RWPE2 (cell line): ENCODE data around the gene FOCAD.

Source experiments
- ATAC-seq: fragments of 200-7000 bp; cut with Tn5 transposase; 3 replicates; pipeline ENCODE4 v1.9.1; 2021; ENCODE audit warnings: low read depth
- DNase-seq: peaks from one replicate; pipeline ENCODE4 v3.0.0-alpha.2; 2020; ENCODE audit warnings: low spot score
- H3K27ac ChIP-seq: fragments of 450-650 bp; 2 replicates; pipeline ENCODE4 v1.5.1; 2017; ENCODE audit warnings: mild to moderate bottlenecking; ENCODE audit not compliant: poor library complexity, severe bottlenecking
- H3K27me3 ChIP-seq: fragments of 250-450 bp; sonication (Bioruptor Pico); 2 replicates; pipeline ENCODE4 v1.5.1; 2021; ENCODE audit warnings: mild to moderate bottlenecking, moderate library complexity; ENCODE audit not compliant: insufficient read depth, poor library complexity, severe bottlenecking
- H3K36me3 ChIP-seq: fragments of 250-450 bp; sonication (Bioruptor Pico); 2 replicates; pipeline ENCODE4 v1.5.1; 2020; ENCODE audit warnings: low read depth, mild to moderate bottlenecking, moderate library complexity
- H3K4me1 ChIP-seq: fragments of 250-450 bp; sonication (Bioruptor Pico); 2 replicates; pipeline ENCODE4 v1.5.1; 2021; ENCODE audit warnings: mild to moderate bottlenecking, moderate library complexity; ENCODE audit not compliant: insufficient read depth, poor library complexity, severe bottlenecking
- H3K4me3 ChIP-seq: fragments of 250-450 bp; sonication (Bioruptor Pico); 2 replicates; pipeline ENCODE4 v1.5.1; 2021; ENCODE audit warnings: mild to moderate bottlenecking, moderate library complexity; ENCODE audit not compliant: severe bottlenecking
- H3K9me3 ChIP-seq: fragments of 250-450 bp; sonication (Bioruptor Pico); 2 replicates; pipeline ENCODE4 v1.5.1; 2021; ENCODE audit warnings: mild to moderate bottlenecking, moderate library complexity; ENCODE audit not compliant: severe bottlenecking
- CTCF ChIP-seq: fragments of 450-650 bp; IDR thresholded peaks from one replicate; pipeline ENCODE4 v1.5.1; 2017; ENCODE audit warnings: mild to moderate bottlenecking, moderate library complexity; ENCODE audit not compliant: poor library complexity, severe bottlenecking

The FOCAD gene

GRCh38 chr9:20740929-20741582 is 57.0 kb downstream of the FOCAD start:
- no peak for TF ChIP-seq CTCF
- DNase-seq (no peak), ATAC-seq (no peak)
- Histone ChIP-seq H3K9me3 (no peaks in the 10 kb centered on the region), H3K27ac (no peak overlapping the region), H3K27me3 (no peaks in the 10 kb centered on the region), H3K4me3 (no peak overlapping the region), H3K4me1 (no peaks in the 10 kb centered on the region), H3K36me3 (peaks cover 7% of the 10 kb centered on the region; the same call in 1 of the 2 replicates)

DNA sequence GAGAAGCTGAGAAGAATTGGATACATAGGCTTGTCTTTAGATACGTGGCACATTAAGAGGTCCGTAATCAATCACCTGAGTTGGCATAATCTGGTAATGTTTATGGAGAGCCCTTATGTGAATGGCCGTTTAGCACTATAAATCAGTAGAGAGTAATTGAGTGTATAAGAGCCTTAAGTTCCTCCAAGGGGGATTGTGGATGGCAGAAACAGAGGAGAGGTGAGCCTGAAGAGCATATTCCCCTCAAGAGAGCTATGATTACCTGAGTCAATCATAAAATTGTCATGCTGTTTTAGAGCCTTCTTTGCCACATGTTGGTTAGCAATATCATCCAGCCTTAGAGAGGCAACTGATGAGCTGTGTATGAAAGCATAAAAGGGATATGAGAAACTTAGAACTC is 58.8 kb downstream of the FOCAD start:
- no peaks in the 10 kb centered on the region for H3K27me3 ChIP-seq
- no peak for TF ChIP-seq CTCF
- H3K4me3 ChIP-seq = no peak overlapping the region
- no peak for DNase-seq
- no peak for ATAC-seq
- no peaks in the 10 kb centered on the region for H3K4me1 ChIP-seq
- no peak overlapping the region for H3K27ac ChIP-seq
- H3K36me3 ChIP-seq = peaks cover 7% of the 10 kb centered on the region; the same call in 1 of the 2 replicates
- no peaks in the 10 kb centered on the region for H3K9me3 ChIP-seq

DNA sequence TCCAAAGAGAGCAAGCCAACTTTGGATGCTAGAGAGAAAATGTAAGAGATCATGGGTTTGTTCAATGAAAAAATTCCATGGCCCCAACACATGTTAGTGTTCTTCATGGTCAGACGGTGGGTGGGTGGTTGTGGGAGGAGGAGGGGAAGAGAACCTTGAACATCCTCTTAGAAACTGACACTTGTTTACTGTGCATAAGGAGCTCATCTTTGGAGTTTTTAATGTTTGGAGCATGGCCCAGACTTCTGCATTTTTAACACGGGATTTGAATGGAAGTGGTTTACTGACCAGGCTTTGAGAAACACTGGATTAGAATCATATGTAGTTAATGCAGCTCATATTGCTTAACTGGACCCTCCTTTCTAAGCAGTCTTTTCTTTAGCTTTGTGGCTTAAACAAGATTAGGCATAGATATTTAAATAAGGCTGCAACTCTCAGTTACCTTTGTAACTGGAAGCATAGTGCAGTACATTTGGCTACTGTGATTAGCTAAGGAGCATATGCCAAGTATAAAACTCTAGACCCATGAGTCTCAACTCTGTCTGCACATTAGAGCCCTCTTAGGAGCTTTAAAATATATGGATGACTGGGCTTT is 60.1 kb downstream of the FOCAD start:
- ATAC-seq (no peak), DNase-seq (no peak)
- Histone ChIP-seq H3K4me1 (no peaks in the 10 kb centered on the region), H3K36me3 (no peaks in the 10 kb centered on the region), H3K27me3 (no peaks in the 10 kb centered on the region), H3K27ac (no peak overlapping the region), H3K9me3 (no peaks in the 10 kb centered on the region), H3K4me3 (no peak overlapping the region)
- TF ChIP-seq CTCF = no peak

DNA sequence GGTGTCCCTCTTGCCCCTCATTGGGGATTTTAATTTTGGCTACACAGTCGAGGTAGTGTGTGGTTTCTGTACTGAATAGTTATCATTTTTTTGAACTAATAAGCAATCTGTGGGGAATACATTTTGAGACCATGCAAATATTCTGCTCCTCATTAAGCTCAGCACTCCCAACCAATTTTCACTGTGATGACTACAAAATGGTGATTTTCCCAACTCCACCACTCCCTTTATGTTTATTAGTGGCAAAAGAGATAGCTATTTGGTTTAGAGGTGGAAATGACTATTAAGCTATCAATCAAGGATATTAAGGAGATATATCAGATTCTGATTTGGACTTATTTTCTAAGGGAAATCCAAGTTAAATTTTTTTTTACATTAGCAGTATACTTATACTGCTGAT is 62.9 kb downstream of the FOCAD start:
- H3K9me3 ChIP-seq = no peaks in the 10 kb centered on the region

More for the DNA sequence above, 62.9 kb downstream of the FOCAD start:
- H3K36me3 ChIP-seq = no peaks in the 10 kb centered on the region
- no peak overlapping the region for H3K4me3 ChIP-seq
- no peak overlapping the region for H3K27ac ChIP-seq
- no peak for DNase-seq
- TF ChIP-seq CTCF = no peak
- no peaks in the 10 kb centered on the region for H3K27me3 ChIP-seq
- no peak for ATAC-seq
- no peaks in the 10 kb centered on the region for H3K4me1 ChIP-seq
